ENCODE results near the gene CALM1.

DNA sequence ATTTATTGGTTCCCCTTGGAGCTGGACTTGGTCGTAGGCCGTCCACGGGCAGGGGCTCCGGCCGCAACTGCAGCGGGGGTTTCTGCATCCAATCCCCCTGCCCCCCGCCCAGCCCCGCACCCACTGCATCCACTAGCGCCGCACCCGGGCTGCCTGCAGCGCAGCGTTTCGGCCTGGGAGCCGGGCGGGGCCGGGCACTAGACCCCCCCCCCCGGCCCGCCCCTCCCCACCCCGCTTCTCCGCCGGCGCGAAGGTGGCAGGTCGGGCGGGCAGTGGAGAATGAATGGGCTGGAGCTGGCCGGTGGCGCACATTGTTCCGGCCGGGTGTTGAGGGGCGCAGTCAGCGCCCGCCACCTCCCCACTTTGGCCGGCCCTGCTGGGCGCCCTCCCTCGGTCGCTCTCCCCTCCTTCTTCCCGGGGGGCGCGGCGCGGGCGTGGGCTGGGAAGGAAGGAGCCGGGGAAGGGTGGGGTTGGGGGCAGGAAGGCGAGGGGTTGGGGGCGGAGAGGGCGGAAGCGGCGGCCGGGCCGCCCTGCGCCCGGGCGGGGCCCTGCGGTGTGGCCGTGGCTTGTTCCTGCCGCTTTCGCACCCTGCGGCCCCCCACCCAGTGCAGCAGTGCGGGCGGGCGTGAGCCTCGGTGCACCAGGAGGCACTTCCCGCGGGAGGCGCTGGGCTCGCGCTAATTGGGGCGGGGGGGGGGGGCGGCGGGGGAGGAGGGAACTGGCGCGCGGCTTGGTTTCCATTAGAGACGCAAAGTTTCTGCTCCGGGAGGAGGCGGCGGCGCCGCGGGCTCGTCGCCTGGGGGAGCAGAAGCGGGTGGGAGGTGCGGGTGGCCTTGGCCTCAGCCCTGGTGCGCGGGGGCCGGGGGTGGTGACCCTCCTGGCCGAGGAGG, 841 bp downstream of the CALM1 start:
- TF ChIP-seq, protein P1, sequence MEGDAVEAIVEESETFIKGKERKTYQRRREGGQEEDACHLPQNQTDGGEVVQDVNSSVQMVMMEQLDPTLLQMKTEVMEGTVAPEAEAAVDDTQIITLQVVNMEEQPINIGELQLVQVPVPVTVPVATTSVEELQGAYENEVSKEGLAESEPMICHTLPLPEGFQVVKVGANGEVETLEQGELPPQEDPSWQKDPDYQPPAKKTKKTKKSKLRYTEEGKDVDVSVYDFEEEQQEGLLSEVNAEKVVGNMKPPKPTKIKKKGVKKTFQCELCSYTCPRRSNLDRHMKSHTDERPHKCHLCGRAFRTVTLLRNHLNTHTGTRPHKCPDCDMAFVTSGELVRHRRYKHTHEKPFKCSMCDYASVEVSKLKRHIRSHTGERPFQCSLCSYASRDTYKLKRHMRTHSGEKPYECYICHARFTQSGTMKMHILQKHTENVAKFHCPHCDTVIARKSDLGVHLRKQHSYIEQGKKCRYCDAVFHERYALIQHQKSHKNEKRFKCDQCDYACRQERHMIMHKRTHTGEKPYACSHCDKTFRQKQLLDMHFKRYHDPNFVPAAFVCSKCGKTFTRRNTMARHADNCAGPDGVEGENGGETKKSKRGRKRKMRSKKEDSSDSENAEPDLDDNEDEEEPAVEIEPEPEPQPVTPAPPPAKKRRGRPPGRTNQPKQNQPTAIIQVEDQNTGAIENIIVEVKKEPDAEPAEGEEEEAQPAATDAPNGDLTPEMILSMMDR (IDR thresholded peaks at IDR 0.05; ENCODE audit: poor library complexity) = no peak
- TF ChIP-seq EZH2 (IDR thresholded peaks at IDR 0.05; ENCODE audit: borderline replicate concordance) = no peak

Measured in hepatocyte (in vitro differentiated cells).